ENCODE measurements around the gene LAMA3.

The LAMA3 gene

GRCh38 chr18:23983112-23983511 lies 293.9 kb downstream of the LAMA3 start:
- Histone ChIP-seq H3K9ac (ENCODE audit: low read depth, low read length, poor library complexity) (no peak overlapping the region), H3K79me1 (ENCODE audit: low read depth, low read length) (no peaks in the 10 kb centered on the region), H3K18ac (ENCODE audit: low read length) (no peak overlapping the region), H2BK5ac (ENCODE audit: low read length) (no peak overlapping the region), H4K91ac (ENCODE audit: low read depth, low read length, poor library complexity) (no peak overlapping the region), H3K9me3 (replicated peaks in 1 of 2; ENCODE audit: control insufficient read depth in 2 of 2, insufficient read depth in 1 of 2, low read depth in 1 of 2, low read length in 2 of 2) (no peaks in the 10 kb centered on the region), H3K27ac (replicated peaks; ENCODE audit: low read length) (no peak overlapping the region), H3K4me3 (ENCODE audit: low read length in 2 of 2) (no peak overlapping the region), H2BK120ac (ENCODE audit: low read depth, low read length) (no peak overlapping the region), H2BK12ac (ENCODE audit: low read length) (no peak overlapping the region), H2AK5ac (ENCODE audit: low read depth, low read length) (no peak overlapping the region), H2AFZ (ENCODE audit: low read length) (no peak overlapping the region), H3K27me3 (ENCODE audit: control insufficient read depth in 3 of 3, insufficient read depth in 3 of 3, low read depth in 1 of 3, low read length in 3 of 3) (peaks cover 0 to 37% (median 0%) of the 10 kb centered on the region in 3 experiments), H3K36me3 (replicated peaks in 1 of 2; ENCODE audit: control insufficient read depth in 2 of 2, insufficient read depth in 2 of 2, low read length in 2 of 2) (no peaks in the 10 kb centered on the region), H3K4me2 (ENCODE audit: insufficient read depth, low read length, poor library complexity, severe bottlenecking) (no peak overlapping the region), H3K4ac (ENCODE audit: low read length) (no peak overlapping the region), H3K14ac (ENCODE audit: low read length) (no peak overlapping the region), H3K23ac (ENCODE audit: low read depth, low read length, poor library complexity) (no peak overlapping the region), H2BK15ac (ENCODE audit: low read length) (no peak overlapping the region), H4K8ac (ENCODE audit: low read depth, low read length) (no peak overlapping the region), H3K4me1 (ENCODE audit: control insufficient read depth in 2 of 2, insufficient read depth in 1 of 2, low read depth in 1 of 2, low read length in 2 of 2) (peaks cover 9 to 17% of the 10 kb centered on the region in 2 donors)
- no peak for DNase-seq (ENCODE audit: low spot score)
- WGBS, 2 donors (ENCODE audit: extremely low coverage in 2 of 2, insufficient read length in 2 of 2, insufficient replicate concordance in 1 of 2): no CpG with 5 or more reads among the region's 3 CpGs

GRCh38 chr18:23986600-23987359 lies 297.5 kb downstream of the LAMA3 start:
- Histone ChIP-seq H2AK5ac (ENCODE audit: low read depth, low read length) (no peak overlapping the region), H2BK12ac (ENCODE audit: low read length) (no peak overlapping the region), H3K4ac (ENCODE audit: low read length) (no peak overlapping the region)

GRCh38 chr18:23990474-23991410 lies 301.5 kb downstream of the LAMA3 start:
- H2BK5ac ChIP-seq (ENCODE audit: low read length): no peak overlapping the region
- no peaks in the 10 kb centered on the region for H3K79me1 ChIP-seq (ENCODE audit: low read depth, low read length)
- H2BK15ac ChIP-seq (ENCODE audit: low read length): no peak overlapping the region
- H4K91ac ChIP-seq (ENCODE audit: low read depth, low read length, poor library complexity): no peak overlapping the region
- no peak for DNase-seq (ENCODE audit: low spot score)
- no peak overlapping the region for H3K27ac ChIP-seq (replicated peaks; ENCODE audit: low read length)
- peaks cover 0 to 3% of the 10 kb centered on the region in 2 donors for H3K4me1 ChIP-seq (ENCODE audit: control insufficient read depth in 2 of 2, insufficient read depth in 1 of 2, low read depth in 1 of 2, low read length in 2 of 2)
- H3K27me3 ChIP-seq (ENCODE audit: control insufficient read depth in 3 of 3, insufficient read depth in 3 of 3, low read depth in 1 of 3, low read length in 3 of 3): no peaks in the 10 kb centered on the region
- H3K9ac ChIP-seq (ENCODE audit: low read depth, low read length, poor library complexity): no peak overlapping the region
- no peak overlapping the region for H2AFZ ChIP-seq (ENCODE audit: low read length)
- no peak overlapping the region for H3K18ac ChIP-seq (ENCODE audit: low read length)
- H3K4me2 ChIP-seq (ENCODE audit: insufficient read depth, low read length, poor library complexity, severe bottlenecking): no peak overlapping the region
- H2BK120ac ChIP-seq (ENCODE audit: low read depth, low read length): no peak overlapping the region
- no peak overlapping the region for H2BK12ac ChIP-seq (ENCODE audit: low read length)
- no peaks in the 10 kb centered on the region for H3K36me3 ChIP-seq (replicated peaks in 1 of 2; ENCODE audit: control insufficient read depth in 2 of 2, insufficient read depth in 2 of 2, low read length in 2 of 2)
- H3K4ac ChIP-seq (ENCODE audit: low read length): no peak overlapping the region
- H3K14ac ChIP-seq (ENCODE audit: low read length): no peak overlapping the region
- WGBS, 2 donors (ENCODE audit: extremely low coverage in 2 of 2, insufficient read length in 2 of 2, insufficient replicate concordance in 1 of 2): no CpG with 5 or more reads among the region's 6 CpGs
- no peak overlapping the region for H3K4me3 ChIP-seq (ENCODE audit: low read length in 2 of 2)
- no peak overlapping the region for H2AK5ac ChIP-seq (ENCODE audit: low read depth, low read length)
- no peak overlapping the region for H4K8ac ChIP-seq (ENCODE audit: low read depth, low read length)
- no peaks in the 10 kb centered on the region for H3K9me3 ChIP-seq (replicated peaks in 1 of 2; ENCODE audit: control insufficient read depth in 2 of 2, insufficient read depth in 1 of 2, low read depth in 1 of 2, low read length in 2 of 2)
- no peak overlapping the region for H3K23ac ChIP-seq (ENCODE audit: low read depth, low read length, poor library complexity)

More at GRCh38 chr18:23986600-23987359, 297.5 kb downstream of the LAMA3 start:
- H4K91ac ChIP-seq (ENCODE audit: low read depth, low read length, poor library complexity): no peak overlapping the region
- no peaks in the 10 kb centered on the region for H3K9me3 ChIP-seq (replicated peaks in 1 of 2; ENCODE audit: control insufficient read depth in 2 of 2, insufficient read depth in 1 of 2, low read depth in 1 of 2, low read length in 2 of 2)
- no peak overlapping the region for H2BK15ac ChIP-seq (ENCODE audit: low read length)
- H3K27me3 ChIP-seq (ENCODE audit: control insufficient read depth in 3 of 3, insufficient read depth in 3 of 3, low read depth in 1 of 3, low read length in 3 of 3): peaks cover 0 to 16% (median 0%) of the 10 kb centered on the region in 3 experiments
- no peak overlapping the region for H2BK5ac ChIP-seq (ENCODE audit: low read length)
- H3K4me1 ChIP-seq (ENCODE audit: control insufficient read depth in 2 of 2, insufficient read depth in 1 of 2, low read depth in 1 of 2, low read length in 2 of 2): peaks cover 5 to 11% of the 10 kb centered on the region in 2 donors
- H2BK120ac ChIP-seq (ENCODE audit: low read depth, low read length): no peak overlapping the region
- H2AFZ ChIP-seq (ENCODE audit: low read length): no peak overlapping the region
- no peak overlapping the region for H3K4me3 ChIP-seq (ENCODE audit: low read length in 2 of 2)
- no peak overlapping the region for H3K27ac ChIP-seq (replicated peaks; ENCODE audit: low read length)
- H3K23ac ChIP-seq (ENCODE audit: low read depth, low read length, poor library complexity): no peak overlapping the region
- no peak overlapping the region for H3K4me2 ChIP-seq (ENCODE audit: insufficient read depth, low read length, poor library complexity, severe bottlenecking)
- no peak overlapping the region for H3K14ac ChIP-seq (ENCODE audit: low read length)
- no peak overlapping the region for H3K9ac ChIP-seq (ENCODE audit: low read depth, low read length, poor library complexity)
- no peak overlapping the region for H4K8ac ChIP-seq (ENCODE audit: low read depth, low read length)
- H3K36me3 ChIP-seq (replicated peaks in 1 of 2; ENCODE audit: control insufficient read depth in 2 of 2, insufficient read depth in 2 of 2, low read length in 2 of 2): no peaks in the 10 kb centered on the region
- no peaks in the 10 kb centered on the region for H3K79me1 ChIP-seq (ENCODE audit: low read depth, low read length)
- H3K18ac ChIP-seq (ENCODE audit: low read length): no peak overlapping the region
- no peak for DNase-seq (ENCODE audit: low spot score)

All from neuronal stem cell (in vitro differentiated cells).